Activated CD4-positive, alpha-beta T cell treated with anti-CD3 and anti-CD28 coated beads, Interleukin-2, amount 50 U/mL, for 48 hours (primary cell): Measurements from ENCODE around the gene CACNA1B.
"Not testable (repeated sequence)": the region's sequence is repeated elsewhere in the genome, so short reads cannot be mapped to it uniquely, and the experiment has no call there.

Source experiments
- DNase-seq, 2 experiments: peaks; one replicate each; pipeline ENCODE4 v3.0.0-alpha.2; 2020

CACNA1B gene

DNA sequence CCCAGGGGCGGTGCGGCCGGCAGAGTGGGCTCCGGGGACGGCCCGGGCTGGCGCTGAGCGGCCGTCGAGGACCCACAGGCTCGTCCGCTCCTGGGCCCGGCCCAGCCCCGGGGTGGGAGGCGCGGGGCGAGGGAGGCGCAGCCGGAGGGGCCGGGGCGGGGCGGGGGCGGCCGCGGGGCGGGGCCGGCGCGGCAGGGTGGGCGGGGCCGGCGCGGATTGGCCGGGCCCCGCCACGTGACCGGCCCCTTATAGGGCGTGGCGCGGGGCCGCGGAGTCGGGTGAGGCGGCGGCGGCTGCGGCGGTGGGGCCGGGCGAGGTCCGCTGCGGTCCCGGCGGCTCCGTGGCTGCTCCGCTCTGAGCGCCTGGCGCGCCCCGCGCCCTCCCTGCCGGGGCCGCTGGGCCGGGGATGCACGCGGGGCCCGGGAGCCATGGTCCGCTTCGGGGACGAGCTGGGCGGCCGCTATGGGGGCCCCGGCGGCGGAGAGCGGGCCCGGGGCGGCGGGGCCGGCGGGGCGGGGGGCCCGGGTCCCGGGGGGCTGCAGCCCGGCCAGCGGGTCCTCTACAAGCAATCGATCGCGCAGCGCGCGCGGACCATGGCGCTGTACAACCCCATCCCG is at the start of gene CACNA1B:
CACNA1B (plus strand) TSS at position 277 of the 617 bp plus-strand sequence; CDS start at position 429, 152 bp downstream.
- DNase-seq: not testable (repeated sequence)

DNA sequence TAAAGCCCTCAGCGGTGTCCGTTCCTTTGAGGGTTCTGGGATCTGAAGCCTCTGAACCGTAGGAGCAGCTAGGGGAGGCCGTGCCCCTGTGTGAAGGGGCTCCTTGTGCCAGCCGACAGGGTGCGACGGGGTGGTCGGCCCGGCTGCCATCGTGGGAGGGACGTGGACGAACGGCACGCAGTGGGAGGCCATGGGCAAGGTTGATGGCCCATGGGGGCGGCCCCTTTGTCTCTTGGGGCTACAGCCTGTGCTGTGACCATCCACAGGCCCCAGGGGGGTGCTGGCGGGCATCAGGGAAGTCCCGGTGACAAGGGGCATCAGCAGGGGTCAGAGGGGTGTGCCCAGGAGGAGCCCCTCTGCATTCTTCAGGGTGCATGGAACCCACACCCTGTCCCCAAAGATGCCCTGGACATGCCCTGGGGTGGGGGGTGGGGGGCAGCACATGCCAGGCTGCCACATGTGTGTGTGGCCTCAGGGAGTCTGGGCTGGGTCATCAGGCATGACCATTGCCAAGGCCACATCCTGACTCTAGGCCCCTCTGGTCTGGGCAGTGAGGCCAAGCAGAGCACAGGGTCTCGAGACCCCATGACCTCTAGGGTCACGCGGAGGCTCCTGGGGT is 49.6 kb upstream of the CACNA1B start:
- DNase-seq: no peak

DNA sequence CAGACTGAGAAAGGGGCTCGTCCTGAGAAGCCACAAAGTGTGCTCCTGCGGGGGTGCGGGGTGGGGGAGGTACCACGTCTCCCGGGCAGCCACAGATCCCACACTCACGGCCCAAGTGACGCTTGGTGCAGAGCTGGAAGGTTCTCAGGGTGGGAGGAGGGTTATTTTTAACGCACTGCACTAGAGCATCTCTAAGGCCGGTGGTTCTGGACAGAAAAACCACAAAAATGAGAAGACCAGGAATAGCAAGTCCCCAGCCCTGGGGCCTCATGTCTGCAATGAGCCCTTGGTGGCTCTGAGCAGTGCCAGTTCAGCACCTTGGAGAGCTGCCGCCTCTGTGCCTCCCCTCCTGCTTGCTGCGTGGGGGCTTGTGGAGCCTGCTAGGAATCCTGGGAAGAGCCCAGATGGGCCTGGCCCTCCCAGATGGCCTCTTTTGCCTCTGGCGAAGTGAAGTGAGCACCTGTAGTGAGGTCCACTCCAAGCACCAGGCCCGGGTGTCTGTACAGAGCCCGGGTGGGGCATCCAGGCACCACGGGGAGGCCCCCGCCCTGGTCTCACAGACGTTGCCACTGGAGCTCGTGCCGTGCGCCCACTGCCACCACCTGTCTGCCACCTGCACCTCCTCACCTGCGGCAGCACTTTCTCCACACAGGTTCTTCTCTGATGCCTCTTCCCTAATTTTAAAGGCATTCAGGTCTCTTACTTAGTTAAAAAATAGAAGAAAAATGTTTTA is 48.9 kb upstream of the CACNA1B start:
- no peak for DNase-seq

DNA sequence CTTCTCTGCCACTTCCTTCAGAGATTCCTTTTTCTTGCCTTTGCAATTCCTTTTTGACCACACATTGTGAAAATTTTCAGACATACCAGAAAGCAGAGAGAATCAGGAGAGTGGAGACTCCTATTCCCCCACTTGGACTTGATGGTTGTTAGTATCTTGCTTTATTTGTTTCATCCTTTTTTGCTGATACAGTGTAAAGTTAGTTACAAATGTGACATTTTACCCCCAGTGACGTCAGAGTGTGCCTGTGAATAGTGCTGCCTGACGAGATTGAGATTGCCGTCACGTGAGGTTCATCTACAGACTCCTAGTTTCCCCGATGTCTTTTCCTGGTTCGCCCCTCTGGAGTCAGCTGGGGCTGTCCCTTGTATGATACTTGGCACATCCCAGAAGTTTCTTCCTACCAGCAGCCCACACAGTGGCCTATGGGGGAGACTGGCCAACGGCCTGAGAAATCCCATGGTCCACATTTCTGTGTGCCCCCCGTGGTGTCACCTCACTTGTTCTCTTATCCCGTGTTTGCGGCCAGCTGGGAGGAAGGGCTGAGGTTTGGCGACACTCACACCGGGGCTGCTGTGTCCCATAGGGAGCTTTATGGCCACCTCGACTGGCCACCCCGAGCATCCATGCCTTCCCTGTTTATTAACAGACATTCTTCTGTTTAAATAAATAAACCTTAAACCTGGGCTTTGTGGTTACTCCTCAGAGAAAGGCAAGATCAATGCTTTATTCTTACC is 48.2 kb upstream of the CACNA1B start:
- DNase-seq: no peak

DNA sequence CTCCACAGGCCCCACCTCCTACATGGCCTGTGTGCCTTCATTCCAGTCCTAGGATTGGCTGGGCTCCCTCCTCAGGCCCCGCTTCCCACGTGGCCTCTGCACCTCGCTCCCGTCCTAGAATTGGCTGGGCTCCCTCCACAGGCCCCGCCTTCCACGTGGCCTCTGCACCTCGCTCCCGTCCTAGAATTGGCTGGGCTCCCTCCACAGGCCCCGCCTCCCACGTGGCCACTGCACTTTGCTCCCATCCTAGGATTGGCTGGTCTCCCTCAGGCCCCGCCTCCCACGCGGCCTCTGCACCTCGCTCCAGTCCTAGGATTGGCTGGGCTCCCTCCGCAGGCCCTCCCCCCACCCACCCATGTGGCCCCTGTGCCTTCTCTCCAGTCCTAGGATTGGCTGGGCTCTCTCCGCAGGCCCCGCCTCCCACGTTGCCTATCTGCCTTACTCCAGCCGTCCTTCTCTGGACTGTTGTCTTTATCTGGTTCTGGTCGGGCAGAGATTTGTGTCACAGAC is 45.3 kb upstream of the CACNA1B start:
- DNase-seq: no peak

DNA sequence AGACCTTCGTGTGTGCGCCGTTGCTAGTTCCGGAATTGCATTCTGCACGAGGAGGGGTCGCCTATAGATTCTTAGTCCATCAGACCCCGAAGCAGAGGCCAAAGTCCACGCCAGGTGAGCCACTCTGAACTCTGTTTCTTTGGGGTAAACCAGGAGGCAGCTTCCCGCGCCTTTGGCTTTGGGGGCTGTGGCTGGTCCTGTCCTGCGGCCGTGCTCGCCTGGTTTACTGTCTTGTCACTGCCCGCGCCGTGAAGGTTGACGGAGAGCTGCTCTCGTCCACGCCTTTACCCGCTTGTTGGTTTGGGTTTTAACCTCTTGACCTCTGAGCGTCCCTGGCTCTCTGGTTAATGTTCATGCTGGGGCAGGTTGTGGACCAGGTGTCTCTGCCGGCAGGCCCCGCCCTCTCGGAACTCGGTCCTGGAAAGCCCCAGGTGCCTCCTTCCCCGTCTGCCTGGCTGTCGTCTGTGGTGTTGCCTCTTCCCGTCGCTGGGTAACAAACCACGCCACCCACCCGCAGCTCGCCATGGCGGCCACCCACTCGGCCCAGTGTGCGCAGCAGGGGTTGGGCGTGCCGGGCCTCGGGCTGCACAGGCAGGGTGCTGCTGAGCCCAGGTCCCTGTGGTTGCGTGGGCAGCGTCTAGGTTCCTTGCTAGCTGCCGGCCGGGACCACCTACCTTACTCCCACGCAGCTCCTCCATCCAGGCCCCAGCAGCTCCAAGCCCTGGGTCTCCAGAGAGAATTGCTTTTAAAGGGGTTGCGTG is 44.6 kb upstream of the CACNA1B start:
- DNase-seq: no peak

DNA sequence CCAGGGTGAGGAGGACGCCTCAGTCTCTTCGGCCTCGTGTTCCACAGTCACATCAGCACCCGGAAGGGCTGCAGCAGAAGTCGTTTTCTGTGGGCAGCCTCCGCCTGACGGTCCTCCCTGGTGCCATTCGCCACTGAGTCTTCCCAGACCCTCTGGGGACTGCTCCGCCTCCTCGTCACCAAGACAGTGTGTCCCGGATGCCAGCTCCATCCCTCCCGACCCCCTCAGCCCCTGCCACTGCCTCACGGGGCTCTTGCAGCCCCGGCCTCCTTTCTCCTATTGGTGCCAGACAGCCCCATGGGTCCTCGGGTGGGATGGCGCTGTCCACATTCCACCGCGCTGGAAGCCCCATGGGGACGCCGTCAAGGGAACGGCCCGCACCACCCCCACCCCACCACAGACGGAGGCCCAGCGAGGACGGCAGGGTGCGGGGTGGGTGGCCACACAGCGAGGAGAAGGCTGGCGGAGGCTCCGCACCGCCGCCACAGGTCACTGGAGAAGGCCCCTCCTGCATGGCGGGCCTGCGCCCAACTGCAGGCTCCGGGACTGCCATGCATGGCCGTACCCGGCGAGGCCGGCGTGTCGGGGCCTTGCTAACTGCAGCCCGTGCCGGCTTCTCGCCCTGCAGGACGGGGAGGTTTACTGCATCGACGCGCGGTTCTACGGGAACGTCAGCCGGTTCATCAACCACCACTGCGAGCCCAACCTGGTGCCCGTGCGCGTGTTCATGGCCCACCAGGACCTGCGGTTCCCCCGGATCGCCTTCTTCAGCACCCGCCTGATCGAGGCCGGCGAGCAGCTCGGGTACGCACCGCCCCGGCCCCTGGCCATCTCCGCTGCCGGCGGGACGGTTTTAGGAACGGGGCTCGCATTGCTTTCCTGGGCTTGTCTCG is 43.6 kb upstream of the CACNA1B start:
- DNase-seq: no peak

DNA sequence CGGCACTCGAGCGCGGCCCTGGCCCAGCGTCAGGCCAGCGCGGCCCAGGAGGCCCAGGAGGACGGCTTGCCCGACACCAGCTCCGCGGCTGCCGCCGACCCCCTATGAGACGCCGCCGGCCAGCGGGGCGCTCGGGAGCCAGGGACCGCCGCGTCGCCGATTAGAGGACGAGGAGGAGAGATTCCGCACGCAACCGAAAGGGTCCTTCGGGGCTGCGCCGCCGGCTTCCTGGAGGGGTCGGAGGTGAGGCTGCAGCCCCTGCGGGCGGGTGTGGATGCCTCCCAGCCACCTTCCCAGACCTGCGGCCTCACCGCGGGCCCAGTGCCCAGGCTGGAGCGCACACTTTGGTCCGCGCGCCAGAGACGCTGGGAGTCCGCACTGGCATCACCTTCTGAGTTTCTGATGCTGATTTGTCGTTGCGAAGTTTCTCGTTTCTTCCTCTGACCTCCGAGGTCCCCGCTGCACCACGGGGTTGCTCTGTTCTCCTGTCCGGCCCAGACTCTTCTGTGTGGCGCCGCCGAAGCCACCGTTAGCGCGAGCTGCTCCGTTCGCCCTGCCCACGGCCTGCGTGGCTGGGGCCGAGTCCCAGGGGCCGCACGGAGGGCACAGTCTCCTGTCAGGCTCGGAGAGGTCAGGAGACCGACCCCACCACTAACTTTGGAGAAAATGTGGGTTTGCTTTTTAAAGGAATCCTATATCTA is 42.6 kb upstream of the CACNA1B start:
- no peak for DNase-seq

DNA sequence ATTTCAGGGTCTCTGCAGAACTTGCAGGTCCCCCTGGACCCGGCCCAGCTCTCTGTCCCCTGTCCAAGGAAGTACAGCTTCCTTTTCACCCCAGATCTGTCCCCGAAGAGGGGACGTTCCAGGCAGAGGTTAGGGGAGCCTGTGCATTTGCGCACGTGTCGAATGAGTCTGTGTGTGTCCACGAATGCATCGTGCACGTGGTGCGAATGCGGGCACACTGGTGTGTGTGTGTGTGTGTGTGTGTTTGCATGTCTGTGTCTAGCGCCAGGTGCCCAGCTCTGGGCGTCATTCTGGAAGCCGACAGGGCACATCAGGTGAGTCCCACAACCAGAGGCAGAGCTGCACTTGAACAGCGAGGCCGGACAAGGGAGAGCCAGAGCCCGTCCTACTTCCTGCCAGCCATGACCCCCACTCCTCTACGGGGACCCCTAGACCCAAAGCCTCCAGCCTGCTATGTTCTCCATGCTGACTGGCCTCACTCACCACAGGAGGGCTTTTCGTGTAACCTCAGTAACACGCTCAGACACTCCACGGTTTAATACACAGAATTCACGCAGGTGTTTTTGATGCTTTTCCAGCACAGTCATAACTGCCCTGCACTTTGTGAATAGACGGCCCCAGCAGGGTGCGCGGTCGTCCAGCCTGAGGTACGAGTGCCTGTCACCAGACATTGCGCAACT is 41.3 kb upstream of the CACNA1B start:
- DNase-seq: no peak

DNA sequence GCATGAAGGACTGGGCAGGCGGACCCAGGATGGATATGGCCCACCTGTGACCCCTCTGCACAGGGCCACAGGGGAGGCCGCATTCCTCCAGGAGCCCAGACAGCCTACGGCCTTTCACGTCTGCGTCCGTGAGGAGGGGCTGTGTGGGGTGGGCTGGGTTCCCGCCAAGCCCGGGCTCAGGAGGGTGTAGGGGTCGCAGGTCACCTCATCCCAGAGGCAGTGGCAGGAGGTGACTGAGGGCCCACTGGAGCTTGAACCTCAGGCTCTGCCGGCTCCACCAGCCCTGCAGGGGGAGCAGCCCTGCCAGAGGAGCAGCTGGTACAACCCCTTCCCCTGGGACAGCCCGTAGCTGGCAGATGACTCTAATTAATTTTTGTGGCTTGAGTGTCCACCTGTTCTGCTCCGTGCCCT is 40.7 kb upstream of the CACNA1B start:
- no peak for DNase-seq

DNA sequence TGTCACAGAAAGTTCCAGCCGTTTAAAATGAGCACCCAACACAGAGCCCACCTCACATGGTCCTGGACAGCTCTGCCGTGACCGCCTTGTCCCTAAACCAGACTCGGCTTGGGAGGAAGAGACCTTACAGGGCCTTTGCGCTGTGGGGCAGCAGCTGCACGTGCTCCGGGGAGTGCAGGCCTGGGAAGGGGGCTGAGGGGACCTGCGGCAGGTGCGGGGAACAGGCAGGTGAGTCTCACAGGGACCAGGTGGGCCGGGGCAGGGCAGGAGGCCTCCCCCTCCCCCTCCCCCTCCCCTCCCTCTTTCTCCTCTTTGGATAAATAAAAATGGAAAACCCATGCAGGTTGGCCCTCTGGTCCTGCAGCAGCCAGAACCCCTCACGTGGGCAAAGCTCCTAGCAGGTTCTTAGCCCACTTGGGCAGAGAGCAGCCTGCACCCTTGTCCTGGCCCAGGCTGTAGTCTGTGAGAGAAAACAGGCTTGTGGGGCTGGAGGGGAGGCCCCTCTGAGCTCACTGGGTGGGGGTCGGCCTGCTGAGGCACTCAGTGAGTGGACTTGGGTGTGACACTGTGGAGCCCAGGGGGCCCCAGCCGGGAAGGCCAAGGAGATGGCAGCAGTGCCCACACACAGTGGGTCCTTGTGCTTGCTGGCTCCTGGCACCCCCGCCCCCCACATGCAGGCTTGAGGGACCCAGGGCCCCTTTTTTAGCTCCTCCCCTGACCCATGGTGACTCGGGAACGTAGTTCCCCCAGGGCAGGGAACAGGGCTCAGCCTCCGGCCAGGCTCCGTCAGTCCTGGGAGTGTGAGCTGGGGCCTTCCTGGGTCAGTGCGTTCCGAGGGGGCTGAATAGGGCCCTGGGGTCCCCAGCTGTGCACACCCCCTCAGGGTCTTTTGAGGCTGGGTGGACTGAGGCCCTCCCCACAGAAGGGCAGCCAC is 40.0 kb upstream of the CACNA1B start:
- no peak for DNase-seq

DNA sequence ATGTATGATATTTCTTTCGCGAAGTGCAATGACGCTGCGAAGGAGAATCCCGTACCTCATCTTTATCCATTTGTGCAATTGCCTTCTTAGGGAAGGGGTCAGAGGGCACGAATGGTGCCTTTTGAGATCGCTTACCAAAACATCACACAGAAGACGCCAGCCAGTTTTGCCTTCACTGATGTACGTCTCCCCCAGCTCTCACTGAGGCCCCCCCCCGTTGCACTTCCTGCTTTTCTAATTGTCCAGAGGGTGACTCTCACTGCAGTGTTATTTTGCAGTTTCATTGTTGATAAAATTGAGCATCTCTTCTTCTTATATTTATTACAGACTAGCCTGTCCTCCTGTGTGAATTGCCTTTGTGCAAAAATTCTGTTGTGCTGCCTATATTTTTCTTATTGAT is 39.0 kb upstream of the CACNA1B start:
- DNase-seq: no peak

DNA sequence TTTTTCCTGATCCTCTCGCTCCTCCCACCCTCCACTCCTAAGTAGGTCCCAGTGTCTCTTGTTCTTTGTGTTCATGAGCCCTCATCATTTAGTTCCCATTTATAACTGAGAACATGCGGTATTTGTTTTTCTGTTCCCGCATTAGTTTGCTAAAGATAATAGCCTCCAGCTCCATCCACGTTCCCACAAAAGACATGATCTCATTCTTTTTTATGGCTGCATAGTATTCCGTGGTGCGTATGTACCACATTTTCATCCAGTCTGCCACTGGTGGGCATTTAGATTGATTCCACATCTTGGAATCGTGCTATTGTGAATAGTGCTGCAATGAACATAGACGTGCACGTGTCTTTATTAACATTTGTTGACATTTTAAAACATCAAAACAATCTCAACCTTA is 34.2 kb upstream of the CACNA1B start:
- DNase-seq: no peak

DNA sequence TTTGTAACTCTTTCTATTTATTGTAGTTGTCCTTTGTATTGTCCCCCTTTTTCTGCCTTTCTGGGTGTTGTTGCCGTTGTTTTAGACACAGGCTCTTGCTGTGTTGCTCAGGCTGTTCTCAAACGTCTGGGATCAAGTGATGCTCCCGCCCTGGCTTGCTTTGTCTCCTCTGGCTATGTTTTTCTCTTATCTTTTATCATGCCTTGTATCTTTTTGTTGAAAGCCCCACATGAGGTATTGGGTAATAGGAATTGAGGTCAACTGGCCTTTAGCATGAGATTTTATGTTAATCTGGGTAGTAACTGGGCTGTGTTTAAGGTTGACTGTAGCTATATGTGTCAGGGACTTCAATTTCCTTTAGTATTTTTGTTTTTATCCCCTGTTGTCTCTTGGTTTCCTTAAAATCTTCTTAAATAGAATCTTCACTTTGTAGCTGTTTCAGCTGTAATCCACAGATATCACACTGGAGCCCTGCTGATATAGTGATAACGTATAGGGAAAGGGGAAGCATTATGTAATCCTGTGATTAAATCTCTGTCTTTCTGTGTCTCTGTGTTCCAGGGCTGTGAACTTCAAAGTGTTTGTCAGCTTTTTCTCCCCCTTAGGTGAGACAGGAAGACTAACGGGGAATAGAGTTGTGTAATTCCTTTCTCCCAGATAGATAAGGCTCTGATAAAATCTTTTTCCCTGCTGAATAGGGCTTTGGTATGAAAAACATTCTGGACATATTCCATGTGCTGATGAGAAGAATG is 25.9 kb upstream of the CACNA1B start:
- DNase-seq: no peak

DNA sequence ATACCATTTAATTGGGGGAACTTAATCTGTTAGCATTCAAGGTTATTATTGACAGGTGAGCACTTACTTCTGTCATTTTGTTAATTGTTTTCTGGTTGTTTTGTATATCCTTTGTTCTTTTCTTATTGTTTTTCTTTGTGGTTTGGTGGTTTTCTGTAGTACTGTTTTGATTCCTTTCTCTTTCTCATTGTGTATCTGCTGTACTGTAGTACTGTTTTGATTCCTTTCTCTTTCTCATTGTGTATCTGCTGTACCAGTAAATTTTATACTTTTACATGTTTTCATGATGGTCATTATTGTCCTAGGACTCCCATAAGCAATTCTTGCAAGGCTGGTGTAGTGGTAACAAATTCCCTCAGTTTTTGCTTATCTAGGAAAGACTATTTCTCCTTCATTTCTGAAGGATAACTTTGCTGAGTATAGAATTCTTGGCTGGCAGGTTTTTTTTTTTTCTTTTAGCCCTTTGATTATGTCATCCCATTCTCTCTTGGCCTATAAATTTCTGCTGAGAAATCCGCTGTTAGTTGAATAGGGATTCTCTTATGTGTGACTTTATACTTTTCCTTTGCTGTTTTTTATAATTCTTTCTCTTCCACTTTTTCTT is 24.1 kb upstream of the CACNA1B start:
- no peak for DNase-seq

DNA sequence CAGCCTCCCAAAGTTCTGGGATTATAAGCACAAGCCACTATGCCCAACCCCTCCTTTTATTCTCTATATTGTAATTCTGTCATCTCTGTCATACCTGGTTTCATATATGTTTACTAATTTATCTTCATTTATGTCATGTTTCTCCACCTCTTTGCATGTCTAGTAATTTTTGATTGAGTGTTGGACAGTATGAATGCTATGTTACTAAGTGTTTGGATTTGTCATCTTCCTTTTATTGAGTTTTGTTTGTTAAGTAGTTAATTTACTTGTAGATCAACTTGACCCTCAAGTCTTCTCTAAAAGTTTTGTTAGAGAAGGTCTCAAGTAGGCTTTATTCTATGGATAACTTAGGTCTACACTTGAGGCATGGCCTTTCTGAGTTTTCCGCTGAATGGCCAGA is 17.2 kb upstream of the CACNA1B start:
- DNase-seq: no peak

DNA sequence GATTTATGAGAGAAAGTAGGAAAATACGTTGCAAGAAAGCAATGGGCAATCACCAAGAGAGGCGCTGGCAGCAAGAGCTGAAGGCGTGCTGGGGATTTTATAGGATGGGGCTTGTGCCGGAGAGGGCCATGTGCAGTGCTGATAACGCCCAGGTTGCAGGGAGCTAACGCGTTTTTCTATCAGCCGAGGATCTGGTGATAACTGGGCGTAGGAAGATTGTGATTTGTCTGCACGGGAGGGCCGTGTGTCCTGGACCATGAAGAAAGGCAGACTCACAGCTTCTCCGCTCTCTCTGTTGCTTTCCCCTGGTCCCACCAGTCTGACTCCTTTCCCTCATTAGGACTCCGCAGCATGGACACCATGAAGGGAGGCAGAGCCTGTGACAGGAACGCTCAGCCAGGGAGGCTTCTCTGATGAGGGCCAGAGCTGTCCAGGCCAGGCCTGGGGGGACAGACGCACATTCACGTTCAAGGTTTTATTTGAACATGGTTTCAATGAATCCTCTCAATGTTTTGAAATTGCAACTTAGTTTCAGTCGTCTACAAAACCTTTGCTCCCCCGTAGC is 11.9 kb upstream of the CACNA1B start:
- no peak for DNase-seq
